ENCODE results near the gene FBXL15. TPM values are rescaled to one million over a fixed set of nuclear protein-coding genes. Genes with fewer than 3 reads are reported as not detected.

Gene FBXL15
- total and polyA plus RNA-seq, 4 donors = 9.4 to 40.4 (median 18.6) TPM

- DNase-seq (no peak), ATAC-seq (ENCODE audit: insufficient read depth, low FRiP score) (no peak)
- no peaks in the 10 kb centered on the region for H3K27me3 ChIP-seq (ENCODE audit: control insufficient read depth in 3 of 3, insufficient read depth in 3 of 3, low read length in 2 of 3)
- H3K36me3 ChIP-seq (ENCODE audit: control insufficient read depth in 4 of 4, insufficient read depth in 4 of 4, low read length in 4 of 4) = peaks cover 0 to 36% (median 6%) of the 10 kb centered on the region in 4 donors
- H3K27ac ChIP-seq (ENCODE audit: low read depth in 1 of 2, low read length in 1 of 2) = no peak overlapping the region
- no peak for TF ChIP-seq CTCF (IDR thresholded peaks at IDR 0.05; ENCODE audit: control extremely low read depth, extremely low read depth)
- no peak overlapping the region for H3K4me3 ChIP-seq
- no peaks in the 10 kb centered on the region for H3K9me3 ChIP-seq (ENCODE audit: control insufficient read depth in 4 of 4, insufficient read depth in 3 of 4, low read length in 3 of 4)
- no peak overlapping the region for H3K9ac ChIP-seq (ENCODE audit: insufficient read depth in 1 of 2, low read length in 2 of 2)
- peaks cover 0 to 18% (median 14%) of the 10 kb centered on the region in 5 donors for H3K4me1 ChIP-seq (ENCODE audit: control insufficient read depth in 5 of 5, insufficient read depth in 5 of 5, low read length in 5 of 5)
- WGBS, 2 donors = 92% methylated on average over 21 of the region's 21 CpGs
Measured at GRCh38 chr10:102398172-102399020, 22.2 kb upstream of the FBXL15 start.

- Histone ChIP-seq H3K4me1 (ENCODE audit: control insufficient read depth in 5 of 5, insufficient read depth in 5 of 5, low read length in 5 of 5) (peaks cover 0 to 16% (median 13%) of the 10 kb centered on the region in 5 donors), H3K27me3 (ENCODE audit: control insufficient read depth in 3 of 3, insufficient read depth in 3 of 3, low read length in 2 of 3) (no peaks in the 10 kb centered on the region), H3K27ac (ENCODE audit: low read depth in 1 of 2, low read length in 1 of 2) (peak overlapping the region; percentile 78 to 82), H3K9ac (ENCODE audit: insufficient read depth in 1 of 2, low read length in 2 of 2) (peak overlapping the region; percentile 39 to 72), H3K36me3 (ENCODE audit: control insufficient read depth in 4 of 4, insufficient read depth in 4 of 4, low read length in 4 of 4) (peaks cover 0 to 36% (median 9%) of the 10 kb centered on the region in 4 donors), H3K9me3 (ENCODE audit: control insufficient read depth in 4 of 4, insufficient read depth in 3 of 4, low read length in 3 of 4) (no peaks in the 10 kb centered on the region), H3K4me3 (peak overlapping the region; percentile 34)
- peak; percentile 92 for TF ChIP-seq CTCF (IDR thresholded peaks at IDR 0.05; ENCODE audit: control extremely low read depth, extremely low read depth)
- peak; percentile 76 for ATAC-seq (ENCODE audit: insufficient read depth, low FRiP score)
- DNase-seq = peak; percentile 88 to 93 (median 92)
- WGBS, 2 donors = 4 to 5% methylated on average over 68 to 72 of the region's 72 CpGs
Measured at GRCh38 chr10:102399217-102400021, 21.2 kb upstream of the FBXL15 start.

GRCh38 chr10:102400076-102400475, 20.6 kb upstream of the FBXL15 start:
- no peak overlapping the region for H3K27ac ChIP-seq (ENCODE audit: low read depth in 1 of 2, low read length in 1 of 2)
- H3K9me3 ChIP-seq (ENCODE audit: control insufficient read depth in 4 of 4, insufficient read depth in 3 of 4, low read length in 3 of 4) = no peaks in the 10 kb centered on the region
- H3K9ac ChIP-seq (ENCODE audit: insufficient read depth in 1 of 2, low read length in 2 of 2) = peak overlapping the region; percentile 11 to 72
- H3K36me3 ChIP-seq (ENCODE audit: control insufficient read depth in 4 of 4, insufficient read depth in 4 of 4, low read length in 4 of 4) = peaks cover 0 to 36% (median 9%) of the 10 kb centered on the region in 4 donors
- H3K27me3 ChIP-seq (ENCODE audit: control insufficient read depth in 3 of 3, insufficient read depth in 3 of 3, low read length in 2 of 3) = no peaks in the 10 kb centered on the region
- ATAC-seq (ENCODE audit: insufficient read depth, low FRiP score) (no peak), DNase-seq (no peak)
- 89 to 94% methylated on average over 17 of the region's 17 CpGs for whole genome bisulfite sequencing, 2 donors
- no peak overlapping the region for H3K4me3 ChIP-seq
- no peak for TF ChIP-seq CTCF (IDR thresholded peaks at IDR 0.05; ENCODE audit: control extremely low read depth, extremely low read depth)
- H3K4me1 ChIP-seq (ENCODE audit: control insufficient read depth in 5 of 5, insufficient read depth in 5 of 5, low read length in 5 of 5) = peaks cover 0 to 16% (median 9%) of the 10 kb centered on the region in 5 donors
